Stimulated activated CD4-positive, alpha-beta T cell treated with anti-CD3 and anti-CD28 coated beads, Interleukin-15, amount 100 ng/mL, for 48 hours (primary cell): ENCODE measurements around the gene SIMC1.

Source experiments
- DNase-seq, 2 donors: peaks; one replicate each; pipeline ENCODE4 v3.0.0-alpha.2; 2020; ENCODE audit warnings: low read depth in 2 of 2

SIMC1 gene

DNA sequence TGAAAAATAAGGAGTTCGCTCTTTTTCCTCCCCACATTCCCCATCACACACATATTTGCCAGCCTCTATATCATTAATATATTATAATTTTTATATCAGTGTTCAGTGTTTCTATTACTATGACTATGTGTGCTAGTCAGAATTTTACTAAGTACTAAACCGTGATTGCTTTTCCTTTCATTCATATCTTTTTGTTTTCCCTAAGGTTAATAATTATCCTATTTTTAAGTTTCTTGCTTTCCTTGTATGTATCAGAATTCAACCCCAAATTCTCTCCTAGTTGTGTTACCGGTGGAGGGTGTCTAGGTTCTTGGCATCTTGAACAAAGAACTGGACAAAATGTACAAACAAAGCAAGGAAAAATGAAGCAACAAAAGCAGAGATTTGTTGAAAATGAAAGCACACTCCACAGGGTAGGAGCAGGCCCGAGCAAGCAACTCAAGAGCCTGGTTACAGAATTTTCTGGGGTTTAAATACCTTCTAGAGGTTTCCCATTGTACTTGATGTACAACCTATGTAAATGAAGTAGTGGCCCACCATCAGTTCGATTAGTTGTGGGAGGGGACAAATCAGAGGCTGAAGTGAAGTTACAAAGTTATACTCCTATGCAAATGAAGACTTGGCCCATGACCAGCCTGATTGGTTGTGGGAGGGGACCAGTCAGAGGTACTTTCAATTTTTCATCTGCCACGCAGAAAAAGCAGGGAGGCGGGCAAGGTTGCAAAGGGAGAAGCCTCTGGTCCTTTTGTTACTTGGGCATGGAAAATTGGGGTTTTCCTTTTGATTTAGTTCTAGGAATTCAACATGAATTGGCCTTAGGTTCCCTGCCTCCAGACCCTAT is 79.5 kb downstream of the SIMC1 start:
- DNase-seq = no peak

DNA sequence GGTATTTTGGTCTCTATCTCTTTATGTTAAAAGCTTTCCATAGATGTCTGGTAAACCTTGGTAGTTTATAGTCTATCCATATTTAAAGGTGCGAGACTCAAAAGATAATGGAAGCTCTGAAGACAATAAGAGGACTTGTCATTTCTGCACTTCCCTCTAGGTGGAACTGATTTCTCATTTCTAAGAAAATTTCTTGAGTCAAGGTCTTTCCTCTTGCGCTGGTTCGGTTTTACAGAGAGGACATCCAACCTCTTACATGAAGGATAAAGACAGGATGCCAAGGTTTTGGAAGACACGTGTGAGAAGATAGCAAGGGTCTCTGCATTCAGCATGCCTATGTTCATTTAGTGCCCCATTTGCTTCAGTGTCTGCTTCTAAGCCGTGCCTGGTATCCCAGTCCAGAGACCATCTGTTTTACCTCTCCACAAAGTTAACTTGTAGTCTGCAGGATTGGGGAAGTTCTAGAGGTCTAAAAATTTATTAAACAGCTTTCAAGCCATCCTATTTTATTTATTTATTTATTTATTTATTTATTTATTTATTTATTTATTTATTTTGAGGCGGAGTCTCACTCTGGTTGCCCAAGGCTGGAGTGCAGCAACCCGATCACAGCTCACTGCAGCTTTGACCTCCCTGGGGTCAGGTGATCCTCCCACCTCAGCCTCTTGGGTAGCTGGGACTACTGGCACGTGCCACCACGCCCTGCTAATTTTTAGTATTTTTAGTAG is 81.8 kb downstream of the SIMC1 start:
- DNase-seq = no peak

DNA sequence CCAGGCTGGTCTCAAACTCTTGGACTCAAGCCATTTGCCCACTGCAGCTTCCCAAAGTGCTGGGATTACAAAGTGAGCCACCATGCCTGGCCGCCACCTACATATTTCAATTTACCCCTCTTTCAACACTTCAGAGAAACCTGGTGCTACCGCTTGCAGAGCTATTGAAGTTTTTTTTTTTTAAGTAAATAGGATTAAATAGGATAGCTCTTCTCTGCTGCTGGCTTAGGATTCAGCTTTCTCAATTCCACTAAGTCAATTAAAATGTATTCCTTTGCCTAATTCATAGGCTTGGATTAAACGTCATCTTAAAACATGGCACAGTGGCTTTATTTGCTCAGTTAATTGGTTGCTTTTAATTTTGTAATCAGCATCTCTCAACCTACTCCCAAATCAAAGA is 82.4 kb downstream of the SIMC1 start:
- DNase-seq = no peak

DNA sequence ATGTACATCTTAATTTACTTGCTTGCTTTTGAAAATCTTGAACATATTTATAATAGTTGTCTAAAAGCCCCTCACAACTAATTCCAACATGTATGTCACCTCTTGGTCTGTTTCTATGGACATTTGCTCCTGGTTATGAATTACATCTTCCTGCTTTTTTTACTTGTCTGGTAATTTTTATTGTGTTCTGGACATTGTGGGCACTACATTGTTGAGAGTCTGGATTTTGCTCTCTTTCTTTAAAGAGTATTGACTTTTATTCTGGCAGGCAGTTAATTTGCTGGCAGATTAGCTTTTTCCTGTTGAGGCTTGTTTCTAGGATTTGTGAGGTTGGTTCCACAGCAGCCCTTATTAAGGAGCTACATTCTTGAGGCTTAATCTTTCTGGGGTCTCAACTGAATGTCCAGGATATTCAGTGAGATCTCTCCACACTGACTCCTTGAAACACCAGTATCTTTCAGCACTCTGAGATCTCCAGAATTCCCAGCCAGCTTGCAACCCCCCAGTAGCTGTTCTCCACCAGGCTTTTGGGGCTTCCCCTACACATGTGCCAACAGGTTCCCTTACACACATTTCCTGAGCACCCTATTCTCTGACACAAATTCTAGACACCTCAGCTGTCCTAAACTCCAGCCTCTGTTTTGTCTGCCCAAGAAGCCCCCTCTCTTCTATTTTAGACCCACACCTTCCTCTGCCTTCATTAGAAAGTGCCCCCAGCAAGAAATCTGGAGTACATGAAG is 96.0 kb downstream of the SIMC1 start:
- no peak for DNase-seq

DNA sequence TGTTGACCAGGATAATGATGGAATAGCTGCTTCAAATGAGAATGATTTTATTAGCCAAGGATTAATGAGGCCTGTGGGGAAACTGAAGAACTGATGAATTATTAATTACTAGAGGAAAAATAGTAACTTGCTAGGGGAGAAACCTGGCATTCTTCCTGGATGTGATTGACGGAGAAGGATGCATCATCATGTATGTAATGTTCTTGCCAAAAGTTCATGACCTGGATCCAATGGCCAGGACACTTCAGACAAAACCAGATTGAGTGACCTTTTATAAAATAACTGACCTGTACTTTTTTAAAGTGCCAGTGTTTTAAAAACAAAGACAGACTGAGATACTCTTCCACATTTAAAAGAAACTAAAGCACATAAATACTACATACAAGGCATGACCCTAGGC is 99.7 kb downstream of the SIMC1 start:
- DNase-seq = no peak

DNA sequence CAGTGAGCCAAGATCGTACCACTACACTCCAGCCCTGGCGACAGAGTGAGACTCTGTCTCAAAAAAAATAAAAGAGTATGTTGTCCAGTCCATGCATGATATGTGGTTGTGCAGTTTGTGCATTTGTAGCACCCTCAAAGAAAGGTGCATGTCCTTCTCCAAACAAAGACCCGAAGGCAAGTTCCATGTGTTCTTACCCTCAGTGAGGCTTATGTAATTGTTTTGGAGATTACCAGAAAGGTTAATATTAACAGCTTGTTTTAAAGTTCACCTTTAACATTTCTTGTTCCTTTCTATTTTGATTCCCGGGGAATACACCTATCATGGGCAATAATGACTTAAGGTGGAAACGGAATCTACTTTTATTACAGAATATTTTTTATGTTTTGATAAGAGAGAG is 101.1 kb downstream of the SIMC1 start:
- no peak for DNase-seq

DNA sequence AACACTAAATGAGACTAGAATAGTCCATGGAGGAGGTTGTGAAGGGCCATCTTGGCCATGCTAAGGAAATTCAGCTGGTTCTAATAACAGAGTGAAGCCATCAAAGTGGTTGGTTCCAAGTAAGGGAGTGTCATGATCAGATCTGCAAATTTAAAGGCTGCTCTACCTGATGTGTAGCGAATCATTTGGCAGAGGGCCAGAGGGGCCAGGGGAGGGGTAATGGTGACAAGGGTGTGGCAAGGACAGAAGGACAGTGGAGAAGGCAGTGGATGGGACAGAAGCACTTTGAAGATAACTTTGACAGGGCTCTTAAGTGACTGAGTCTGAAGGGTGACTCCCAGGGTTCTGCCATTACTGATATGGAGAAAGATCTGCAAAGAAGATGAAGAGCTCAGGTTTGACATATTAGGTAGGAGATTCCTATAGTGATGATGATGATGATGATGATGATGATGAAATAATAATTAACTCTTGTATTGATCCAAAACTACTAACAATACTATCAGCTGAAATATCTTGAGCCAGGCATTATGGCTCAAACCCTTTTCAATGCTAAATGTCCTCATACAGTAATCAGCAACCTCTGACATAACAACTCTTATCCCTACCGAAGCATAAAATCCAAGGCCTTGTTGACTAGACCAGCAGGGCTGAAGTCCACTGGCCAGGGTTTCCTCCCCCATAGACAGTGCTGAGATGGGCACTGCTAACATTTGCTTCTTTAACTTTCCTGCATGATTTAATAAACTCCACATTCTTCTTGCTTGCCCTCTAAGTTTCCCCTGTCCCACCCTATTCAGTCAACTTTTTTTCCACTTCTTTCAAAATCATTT is 103.3 kb downstream of the SIMC1 start:
- no peak for DNase-seq

DNA sequence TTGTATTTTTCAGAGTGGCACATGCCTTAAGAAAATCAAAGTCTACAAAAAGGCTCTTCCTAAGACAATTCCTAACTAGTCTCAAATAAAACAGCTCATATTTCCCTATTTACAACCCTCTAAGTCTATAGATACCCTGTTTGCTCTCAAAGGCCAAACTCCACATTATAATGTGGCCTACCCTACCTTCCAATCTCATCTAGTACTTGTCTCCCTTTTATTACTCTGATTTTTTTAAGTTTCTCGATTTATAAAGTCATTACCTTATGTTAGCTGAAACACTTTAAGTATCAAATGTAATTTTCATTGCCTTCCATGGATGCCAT is 103.9 kb downstream of the SIMC1 start:
- no peak for DNase-seq

DNA sequence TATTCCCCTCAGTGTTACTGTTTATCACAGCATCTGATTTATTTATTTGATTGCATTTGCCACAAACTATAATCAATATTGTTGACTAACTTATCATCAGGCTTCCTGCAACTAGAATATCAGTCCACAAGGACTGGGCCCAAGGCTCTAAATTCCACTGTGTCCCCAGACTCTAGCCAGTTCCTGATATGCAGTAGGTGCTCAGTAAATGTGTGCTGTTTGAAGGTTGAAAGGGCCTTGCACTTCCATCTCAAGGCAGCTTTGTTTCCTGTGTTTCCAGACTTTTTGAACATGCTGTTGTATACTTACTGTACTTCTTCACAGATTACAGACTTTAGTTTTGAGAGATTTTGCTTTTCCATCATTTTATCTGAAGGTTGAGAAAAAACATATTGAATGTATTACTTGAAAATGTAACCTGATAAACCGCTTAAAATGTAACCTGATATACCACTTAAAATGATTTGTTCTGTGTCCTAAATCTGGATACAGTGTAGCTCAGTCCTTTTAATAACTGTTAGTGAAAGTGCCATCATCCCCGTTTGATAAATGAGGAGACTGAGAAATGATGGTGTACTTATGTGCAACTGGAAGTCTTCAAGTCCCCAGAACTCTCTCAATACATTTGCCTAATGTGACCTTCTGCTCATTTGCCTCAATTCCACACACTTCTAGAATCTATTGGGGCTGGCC is 104.7 kb downstream of the SIMC1 start:
- DNase-seq = no peak

DNA sequence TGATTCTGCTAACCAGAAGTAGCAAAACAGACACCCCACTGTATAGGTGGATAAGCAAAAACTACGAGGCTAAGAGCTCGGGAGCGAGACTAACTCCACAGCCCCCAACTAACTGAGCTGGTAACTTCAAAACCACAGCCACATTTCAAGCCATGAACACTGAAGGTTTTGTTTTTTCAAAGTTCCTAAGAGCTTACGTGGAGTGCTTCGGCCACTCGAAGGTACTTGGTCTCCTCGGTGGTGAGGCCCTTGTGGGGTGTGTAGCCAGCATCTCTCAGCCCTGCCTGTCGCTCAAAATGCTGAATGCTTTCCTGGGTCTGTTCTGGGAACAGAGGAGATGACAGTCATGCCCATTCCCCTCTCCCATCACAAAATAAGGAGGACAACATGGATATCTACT is 112.2 kb downstream of the SIMC1 start:
- no peak for DNase-seq

DNA sequence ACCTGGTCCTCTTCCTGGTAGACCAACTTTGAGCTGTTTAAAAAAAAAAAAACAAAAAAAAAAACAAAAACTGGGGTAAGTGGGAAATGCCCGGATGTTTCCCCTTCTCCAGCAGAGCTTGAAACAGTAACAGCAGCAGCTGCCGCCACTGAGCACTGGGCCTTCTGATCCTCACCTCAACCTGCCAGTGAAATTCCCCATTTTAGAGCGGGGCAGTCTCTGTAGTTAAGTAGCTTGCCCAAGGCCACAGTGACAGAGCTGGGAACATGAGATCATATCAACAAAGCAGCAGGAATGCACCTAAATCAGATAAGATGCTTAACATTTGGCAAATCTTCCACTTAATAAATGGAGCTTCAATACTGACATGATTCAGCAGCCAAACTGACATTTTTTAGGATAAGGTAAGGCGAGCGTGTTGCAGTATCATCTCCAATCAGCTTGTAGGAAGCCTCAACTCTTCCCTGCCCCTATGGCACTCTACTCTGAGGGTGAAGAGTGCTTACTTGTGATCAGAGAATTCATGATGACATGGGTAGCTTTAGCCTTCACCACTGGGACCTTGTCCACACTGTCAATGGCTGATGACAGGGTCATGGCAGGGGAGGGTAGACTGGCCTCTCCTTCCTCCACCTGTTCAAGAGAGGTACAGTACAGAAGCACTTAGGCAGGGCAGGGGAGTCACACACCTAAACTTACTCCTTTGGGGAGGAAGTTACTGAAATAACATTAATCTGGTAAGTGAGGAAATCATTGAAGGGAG is 114.1 kb downstream of the SIMC1 start:
- DNase-seq = no peak

DNA sequence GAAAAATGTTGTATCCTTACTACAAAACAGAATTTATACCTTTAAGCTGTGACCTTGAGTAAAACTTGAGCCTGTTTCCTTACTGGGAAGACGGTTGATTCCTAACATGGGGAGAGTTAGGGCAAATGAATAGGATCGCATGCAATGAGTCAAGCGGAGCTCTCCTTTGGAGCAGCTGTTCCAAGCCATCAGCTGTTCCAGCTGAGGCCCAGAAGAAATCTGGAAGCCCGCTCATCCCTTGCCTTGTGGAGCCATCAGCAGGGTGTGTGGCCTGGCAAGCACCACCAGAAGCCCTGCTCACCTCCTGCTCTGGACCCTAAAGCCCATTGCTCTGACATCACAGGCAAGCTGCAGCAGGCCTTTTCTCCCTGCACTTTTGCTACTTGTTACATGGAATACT is 115.3 kb downstream of the SIMC1 start:
- no peak for DNase-seq

DNA sequence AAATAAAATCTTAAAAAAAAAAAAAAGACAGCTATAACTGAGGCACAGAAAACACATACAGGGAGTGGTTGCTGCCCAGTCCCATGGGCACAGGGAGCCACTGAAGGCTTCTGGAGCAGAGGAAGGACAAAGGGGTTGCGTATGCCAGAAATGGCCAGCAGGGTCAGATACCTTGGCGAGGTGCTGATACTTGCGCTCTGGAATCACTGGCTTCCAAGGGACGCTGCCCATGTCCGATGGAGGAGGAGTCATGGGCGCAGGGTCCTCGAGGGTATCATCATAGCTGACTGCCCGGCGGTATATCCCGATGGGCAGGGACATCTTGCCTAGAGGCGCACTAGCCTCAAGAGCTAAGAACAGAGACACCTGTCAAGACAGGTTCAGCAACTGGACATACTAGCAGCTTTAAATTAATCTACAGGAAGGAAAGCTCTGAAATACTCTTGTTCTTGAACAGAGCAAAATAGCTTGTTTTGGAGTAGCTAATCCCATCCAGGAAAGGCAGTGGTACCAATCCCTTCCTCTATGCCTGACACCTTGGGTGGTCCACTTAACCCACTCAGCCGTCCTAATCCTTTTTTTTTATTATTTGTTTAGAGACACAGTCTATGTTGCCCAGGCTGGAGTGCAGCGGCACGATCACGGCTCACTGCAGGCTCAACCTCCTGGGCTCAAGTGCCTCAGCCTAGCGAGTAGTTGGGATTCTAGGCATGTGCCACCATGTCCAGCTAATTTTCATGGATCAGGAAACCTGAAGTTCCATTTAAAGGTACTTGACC is 117.4 kb downstream of the SIMC1 start:
- no peak for DNase-seq

DNA sequence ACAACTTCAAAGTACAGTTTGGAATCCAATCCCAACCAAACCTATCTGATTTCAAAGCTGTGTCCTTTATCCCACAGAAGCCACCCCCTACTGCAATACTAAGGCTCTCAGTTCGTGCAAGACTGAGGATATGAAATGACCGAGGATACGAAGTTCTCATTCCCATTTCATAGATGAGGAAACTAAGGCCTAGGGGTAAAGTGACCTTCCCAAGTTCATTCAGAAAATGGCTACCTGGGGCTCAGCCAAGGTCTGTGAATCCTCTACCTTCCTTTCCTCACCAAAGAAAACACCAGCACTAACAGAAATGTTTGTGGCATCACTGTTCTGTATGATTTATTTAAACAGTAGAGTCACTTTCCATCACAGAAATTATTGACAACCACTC is 117.9 kb downstream of the SIMC1 start:
- no peak for DNase-seq

DNA sequence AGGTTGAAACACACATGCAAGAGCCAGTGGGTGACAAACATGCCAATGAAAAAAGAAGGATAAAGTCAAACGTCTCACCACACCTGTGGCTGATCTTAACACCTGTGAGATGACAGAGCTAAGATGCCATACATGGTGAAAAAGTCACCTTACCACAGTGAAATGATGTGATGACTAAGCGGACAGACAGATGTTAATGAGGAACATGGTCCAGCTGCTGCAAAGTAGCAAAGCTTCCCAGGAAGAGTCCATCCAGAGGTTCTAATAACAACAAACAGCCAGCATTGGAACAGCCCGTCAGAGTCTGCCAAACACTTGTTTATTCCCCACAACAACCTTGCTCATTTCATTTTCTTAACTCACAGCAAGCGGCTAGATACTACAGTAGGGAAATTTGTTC is 121.4 kb downstream of the SIMC1 start:
- DNase-seq = no peak

DNA sequence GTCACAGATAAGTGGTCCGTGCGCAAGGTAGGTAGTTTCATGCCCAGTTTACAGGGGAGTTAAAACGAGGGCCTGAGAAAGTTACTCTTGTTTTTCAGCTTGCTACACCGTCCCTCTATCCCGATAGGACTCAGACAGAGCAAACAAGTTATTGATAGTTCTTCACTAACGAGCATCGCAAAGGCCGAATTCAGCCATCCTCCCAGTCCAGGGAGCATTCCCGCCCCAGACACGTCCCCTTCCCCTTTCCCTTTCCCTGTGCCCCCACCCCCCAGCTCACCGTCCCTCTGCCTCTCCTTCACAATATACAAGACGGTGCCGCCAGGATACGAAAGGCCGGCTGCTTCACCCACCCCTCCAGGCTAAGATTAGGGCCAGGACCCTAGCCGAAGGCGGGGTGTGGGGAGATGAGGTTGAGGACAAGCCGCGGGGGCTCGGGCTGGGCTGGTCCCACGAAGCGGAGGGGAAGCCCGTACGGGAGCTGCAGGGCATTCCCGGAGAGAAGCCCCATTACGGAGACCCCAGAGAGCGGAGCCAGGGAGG is 122.7 kb downstream of the SIMC1 start:
- DNase-seq = no peak

DNA sequence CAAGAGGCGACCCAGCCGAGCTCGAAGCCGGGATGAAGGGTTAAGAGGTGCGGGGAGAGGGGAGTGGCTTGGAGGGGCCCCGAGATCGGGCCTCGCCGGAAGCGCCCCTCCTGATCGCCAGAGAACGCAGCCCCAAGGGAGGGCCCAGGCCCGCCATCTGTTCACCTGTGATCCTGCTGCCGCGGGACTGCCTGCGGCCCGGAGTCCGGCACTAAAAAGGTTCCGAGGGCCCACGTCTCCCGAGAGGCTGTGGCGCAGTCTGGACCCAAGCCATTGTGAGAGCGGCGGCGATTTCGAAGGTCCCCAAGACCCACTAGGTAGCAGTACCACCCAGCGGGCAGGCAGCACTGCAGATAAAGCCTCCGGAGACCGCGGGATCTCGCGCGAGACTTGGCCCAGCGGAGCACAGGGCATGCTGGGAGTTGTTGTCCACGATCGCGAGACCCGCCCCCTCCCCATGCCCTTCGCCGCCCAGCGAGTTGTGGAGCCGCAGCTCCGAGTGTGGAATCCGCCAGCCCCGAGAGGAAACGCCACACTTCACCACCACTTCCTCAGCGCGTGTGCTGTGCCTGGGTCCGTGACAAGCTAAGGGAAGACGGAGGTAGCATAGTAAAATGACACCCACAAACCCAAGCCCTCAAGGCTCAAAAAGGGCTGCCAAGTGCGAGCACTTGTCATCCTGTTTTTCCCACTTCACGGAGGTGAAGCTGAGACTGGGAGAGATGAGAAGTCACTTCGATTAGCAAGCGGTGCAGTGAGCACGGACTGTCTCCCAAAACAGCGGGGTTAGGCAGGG is 123.4 kb downstream of the SIMC1 start, which contains the start of gene KIAA1191:
Gene KIAA1191, minus strand, starts transcription at position 328 of the 796 bp plus-strand sequence. CDS start 2,256 bp downstream, outside the sequence.
- DNase-seq = peak; percentile 89 to 92

DNA sequence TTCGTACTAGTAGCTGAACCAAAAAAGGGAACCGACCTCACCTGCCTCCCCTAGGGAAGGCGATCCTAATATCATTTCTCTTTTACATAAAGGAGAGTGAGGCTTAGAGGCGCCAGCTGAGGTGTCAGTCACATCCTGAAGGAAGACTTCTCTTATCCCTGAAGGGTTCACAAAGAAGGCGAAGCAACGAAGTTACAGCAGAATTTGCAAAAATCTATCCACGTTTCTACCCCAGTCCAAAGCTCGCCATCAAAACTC is 123.9 kb downstream of the SIMC1 start:
- no peak for DNase-seq
